GM19328 (cell line): ENCODE data around the gene SENP7.
"Not testable (repeated sequence)": the region's sequence is repeated elsewhere in the genome, so short reads cannot be mapped to it uniquely, and the experiment has no call there.

Source experiments
- ATAC-seq: cut with Tn5 transposase; IDR thresholded peaks from one replicate; pipeline ENCODE4 v1.9.1; 2021; ENCODE audit warnings: mild to moderate bottlenecking, moderate library complexity; ENCODE audit not compliant: unreplicated experiment

Gene SENP7

DNA sequence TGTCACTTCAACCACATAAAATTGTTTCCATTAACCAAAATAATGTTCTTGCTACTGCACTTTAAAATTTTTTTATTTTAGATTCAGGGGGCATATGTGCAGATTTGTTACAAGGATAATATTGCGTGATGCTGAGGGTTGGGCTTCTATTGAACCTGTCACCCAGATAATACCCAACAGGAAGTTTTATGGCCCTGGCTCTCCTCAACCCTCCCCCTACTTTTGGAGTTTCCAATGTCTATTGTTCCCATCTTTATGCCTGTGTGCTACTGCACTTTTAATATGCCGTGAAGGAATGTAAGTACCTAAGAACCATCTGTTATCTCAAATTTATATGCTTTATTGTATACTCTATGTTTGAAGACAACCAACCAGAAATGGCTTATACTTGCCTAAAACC, 150.6 kb downstream of the SENP7 start:
- ATAC-seq = no peak

DNA sequence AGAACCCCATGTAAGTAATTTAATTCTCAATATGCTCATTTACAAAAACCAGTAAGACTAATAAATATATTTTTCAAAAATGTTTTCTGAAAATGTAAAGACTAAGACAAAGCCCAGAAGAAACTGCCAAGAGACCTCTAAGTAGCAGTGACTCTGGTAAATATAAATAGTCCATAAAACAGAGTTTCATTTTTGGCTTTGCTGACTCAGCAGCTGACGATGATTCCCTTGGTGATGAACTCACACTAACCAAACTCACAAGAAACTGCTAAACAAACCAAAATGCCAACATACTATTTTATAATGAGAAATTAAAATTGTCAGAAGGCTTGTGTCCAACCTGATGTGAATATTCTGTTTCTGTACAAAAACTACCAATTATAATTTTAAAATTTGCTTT, 161.2 kb downstream of the SENP7 start:
- ATAC-seq = no peak

DNA sequence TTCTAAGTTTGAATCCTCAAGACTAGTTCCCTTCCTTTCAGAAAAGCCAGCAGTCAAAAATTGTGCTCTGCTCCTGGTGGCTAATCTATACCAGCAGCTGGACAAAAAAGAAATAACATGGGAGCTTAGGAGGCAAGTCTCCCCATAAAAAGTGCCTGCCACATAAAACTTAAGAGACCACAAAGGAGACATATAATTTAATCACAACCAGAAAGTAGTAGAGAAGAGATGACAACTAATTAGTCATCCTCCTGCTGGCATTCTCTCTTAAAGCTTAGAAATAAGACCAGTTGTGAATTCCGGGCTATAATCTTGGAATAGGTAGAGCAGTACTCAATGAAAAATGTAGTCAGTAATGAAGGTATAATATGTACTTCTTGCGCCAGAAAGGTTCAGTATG, 172.4 kb downstream of the SENP7 start:
- ATAC-seq = no peak

DNA sequence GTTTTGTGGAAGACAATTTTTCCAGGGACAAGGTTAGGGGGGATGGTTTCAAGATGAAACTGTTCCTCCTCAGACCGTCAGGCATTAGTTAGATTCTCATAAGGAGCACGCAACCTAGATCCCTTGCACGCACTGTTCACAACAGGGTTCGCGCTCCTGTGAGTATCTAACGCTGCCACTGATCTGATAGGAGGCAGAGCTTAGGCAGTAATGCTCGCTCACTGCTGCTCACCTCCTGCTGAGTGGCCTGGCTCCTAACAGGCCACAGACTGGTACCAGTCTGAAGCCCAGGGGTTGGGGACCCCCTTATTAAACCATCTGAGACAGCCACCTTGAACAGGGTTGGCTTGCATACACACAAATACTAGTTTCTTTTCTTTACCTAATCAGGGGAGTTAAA, 179.1 kb downstream of the SENP7 start:
- ATAC-seq = no peak

DNA sequence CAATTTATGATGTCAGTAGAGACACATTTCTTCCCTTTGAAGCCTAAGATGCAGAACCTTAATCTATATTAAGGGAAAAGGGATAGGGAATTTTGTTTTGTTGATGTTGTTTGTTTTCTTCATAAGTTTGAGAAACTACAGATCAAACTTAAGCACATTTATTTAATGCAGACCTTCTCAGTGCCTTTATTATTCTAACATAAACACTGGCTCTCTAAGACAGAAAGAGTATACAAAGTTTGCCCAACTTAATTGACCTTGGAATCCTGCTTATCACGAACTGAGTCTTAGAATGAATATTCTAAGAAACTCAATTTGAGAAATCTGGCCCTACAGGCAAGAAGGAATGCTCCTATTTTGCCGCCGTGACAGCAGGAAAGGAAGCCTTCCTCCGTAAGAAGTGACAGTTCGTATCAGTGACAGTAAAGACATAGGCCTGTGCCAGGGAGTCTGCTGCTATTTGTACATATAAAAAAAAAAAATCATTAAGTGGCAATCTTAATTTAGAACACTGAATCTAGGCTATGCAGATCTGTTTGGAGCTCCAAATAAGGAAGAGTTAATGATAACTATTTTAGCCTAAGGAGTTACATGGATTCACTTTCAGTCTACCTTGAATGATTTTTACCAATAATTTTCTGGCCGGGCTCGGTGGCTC, 183.9 kb downstream of the SENP7 start:
- no peak for ATAC-seq

DNA sequence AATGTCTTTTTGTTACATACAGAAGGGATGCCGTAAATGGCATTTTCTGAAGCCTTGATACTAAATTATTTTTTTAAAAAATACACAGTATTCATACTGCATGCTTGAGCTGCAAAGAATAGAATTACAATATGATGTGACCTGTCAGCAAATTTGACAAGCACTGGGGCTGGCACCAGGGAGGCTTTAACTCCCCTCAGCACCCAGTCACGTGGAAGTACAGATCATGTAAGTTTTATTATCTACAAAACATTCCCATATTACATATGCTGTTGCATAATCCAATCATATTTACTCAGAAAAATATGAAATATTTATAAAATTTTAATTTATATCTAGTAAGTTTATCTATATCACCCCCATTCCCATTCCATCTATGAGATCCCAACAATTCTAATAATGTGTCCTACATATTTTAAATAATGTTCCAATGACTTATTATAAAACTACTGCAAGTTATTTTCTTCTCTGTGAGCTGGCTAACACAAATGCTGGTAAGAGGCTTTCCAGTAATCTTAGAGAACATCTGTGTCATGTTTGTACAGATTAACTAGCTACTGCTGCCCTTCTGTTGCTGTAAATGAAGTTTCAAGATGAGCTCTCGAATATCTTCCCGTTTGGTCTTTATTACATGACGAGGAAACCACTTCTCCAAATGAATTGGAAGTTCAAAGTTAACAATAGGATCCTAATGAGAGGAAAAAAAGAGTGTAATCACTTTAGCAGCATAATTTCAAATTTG, 187.4 kb downstream of the SENP7 start:
- ATAC-seq = no peak

DNA sequence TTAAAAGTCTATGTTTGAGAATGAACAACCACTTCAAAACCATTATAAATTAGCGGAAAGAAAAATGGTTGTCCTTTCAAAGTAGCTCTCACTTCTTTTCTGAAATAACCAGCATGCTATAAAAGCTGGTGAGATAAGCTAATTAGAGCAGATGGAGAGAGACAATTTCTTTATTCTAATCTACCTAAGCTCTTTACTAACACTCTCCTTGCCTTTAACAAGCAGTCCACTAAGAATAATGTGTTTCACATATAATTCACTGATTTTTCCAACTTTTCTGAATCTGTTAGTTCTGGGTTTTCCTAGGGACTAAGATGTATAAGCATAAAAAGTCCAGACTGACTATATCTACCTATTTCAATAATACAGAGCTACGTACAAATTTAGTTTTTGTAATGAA, 192.5 kb downstream of the SENP7 start, which contains the start of gene IMPG2:
Gene IMPG2 (minus strand): TSS at position 101 of the 400 bp plus-strand sequence. CDS start 203 bp downstream, outside the sequence.
- no peak for ATAC-seq

DNA sequence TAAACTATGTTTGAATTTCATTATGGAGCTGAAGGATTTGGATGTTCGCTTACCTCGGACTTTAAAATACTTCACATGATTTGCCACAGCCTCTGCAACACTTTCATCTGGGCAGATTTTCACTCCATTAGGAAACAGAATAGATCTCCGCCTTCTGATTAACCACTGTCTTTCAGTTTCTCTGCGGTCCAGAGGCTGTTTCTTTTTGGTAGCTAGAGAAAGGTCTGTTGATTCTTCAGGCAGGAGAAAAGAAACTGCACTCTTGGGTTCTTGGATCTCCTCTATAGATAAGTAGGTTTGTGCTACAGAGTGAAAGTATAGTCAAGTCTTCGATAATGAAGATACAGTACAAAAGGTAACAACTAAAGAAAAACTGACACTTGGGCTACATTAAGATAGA, 193.5 kb downstream of the SENP7 start:
- no peak for ATAC-seq

DNA sequence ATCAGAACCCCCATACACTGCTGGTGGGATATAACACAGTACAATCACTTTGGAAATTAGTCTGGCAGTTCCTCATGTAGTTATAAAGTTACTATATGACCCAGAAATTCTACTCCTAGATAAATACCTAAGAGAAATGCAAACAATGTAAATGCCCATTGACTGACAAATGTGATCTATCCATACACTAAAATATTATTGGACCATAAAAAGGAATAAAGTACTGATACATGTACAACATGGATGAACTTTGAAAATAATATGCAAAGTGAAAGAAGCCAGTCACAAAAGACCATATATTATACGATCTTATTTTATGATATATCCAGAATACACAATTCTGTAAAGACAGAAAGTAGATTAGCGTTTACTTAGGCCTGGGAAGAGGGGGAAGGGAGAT, 200.5 kb downstream of the SENP7 start:
- ATAC-seq = no peak

DNA sequence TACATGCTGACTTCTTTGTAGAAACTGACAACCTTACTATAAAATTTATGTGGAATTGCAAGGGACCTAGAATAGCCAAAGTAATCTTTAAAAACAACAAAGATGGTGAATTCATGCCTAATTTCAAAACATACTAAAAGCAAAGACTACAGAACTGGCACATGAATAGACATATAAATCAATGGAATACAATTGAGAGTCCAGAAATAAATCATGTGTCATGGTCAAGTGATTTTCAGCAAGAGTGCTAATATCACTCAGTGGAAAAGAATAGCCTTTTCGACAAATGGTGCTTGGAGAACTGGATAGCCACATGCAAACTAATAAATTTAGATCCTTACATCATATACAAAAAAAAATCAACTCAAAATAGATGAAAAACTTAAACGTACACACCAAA, 201.3 kb downstream of the SENP7 start:
- ATAC-seq = no peak

DNA sequence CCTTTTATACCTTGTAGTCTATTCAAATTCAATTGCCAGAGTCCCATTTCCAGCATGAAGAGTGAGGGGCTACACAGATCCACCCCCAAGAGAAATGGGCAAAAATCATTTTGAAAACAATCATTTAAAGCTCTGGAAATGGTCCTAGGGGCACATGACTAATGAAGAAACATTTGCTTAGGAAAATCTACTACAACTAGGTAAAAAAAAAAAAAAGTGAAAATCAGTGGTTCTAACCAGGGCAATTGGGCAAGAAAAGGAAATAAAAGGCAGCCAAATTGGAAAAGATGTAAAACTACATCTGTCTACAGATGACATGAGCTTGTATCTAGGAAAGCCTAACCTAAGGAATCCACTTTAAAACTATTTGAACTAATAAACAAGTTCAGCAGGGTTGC, 202.0 kb downstream of the SENP7 start:
- no peak for ATAC-seq

DNA sequence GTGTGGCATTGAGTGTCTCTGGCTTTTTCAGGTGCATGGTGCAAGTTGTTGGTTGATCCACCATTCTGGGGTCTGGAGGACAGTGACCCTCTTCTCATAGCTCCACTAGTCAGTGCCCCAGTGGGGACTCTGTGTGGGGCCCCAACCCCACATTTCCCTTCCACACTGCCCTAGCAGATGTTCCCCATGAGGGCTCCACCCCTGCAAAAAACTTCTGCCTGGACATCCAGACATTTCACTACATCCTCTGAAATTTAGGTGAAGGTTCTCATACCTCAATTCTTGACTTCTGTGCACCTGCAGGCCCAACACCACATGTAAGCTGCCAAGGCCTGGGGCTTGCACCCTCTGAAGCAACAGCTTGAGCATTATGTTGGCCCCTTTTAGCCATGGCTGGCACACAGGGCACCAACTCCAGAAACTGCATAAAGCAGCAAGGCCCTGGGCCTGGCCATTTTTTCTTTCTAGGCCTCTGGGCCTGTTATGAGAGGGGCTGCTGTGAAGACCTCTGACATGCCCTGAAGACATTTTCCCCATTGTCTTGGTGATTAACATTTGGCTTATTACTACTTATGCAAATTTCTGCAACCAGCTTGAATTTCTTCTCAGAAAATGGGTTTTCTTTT, 204.8 kb downstream of the SENP7 start:
- ATAC-seq = not testable (repeated sequence)

DNA sequence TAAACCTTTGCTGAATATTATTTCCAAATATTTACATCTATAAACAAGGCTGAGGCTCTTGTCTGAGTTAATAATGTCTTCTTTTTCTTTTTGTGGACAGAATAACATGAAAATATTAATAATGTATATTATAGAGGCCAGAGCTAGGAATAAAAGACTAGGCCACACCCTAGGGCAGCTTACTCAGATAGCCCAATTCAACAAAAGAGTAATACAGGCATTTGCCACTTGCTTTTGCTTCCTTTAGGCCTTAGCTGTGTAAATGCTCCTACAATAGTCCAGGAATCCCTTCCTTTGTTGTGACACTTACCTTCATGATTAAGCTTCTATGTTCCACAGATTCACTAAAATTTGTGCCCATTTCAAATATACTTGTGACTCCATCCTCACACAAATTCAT, 209.2 kb downstream of the SENP7 start:
- ATAC-seq = no peak

DNA sequence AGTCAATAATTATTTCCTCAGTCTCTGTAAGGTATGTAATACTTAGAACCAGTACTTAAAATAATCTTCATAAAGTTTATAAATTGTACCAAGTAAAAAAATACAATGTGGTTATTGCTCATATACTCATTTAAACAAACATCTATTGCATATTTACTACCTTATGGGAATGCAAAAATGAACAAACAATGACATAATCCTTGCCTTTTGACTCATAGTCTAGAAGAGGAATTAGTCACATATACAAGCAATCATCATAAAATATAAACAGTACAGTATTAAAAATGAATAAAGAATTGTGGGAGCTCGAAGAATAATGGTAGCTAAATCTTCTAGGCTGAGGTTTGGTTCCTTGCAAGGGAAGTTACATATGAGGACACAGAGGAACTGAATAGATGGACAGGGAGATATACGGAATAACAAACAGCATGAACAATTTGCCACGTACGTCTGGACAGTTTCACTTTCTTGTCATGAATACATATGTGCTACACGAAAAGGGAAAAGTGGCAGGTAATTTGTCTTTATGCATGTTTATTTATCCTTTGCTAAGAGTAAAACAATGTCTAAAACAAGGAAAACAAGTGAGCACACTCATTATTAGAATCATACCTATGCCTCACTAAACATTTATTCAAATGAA, 209.8 kb downstream of the SENP7 start:
- ATAC-seq = no peak

DNA sequence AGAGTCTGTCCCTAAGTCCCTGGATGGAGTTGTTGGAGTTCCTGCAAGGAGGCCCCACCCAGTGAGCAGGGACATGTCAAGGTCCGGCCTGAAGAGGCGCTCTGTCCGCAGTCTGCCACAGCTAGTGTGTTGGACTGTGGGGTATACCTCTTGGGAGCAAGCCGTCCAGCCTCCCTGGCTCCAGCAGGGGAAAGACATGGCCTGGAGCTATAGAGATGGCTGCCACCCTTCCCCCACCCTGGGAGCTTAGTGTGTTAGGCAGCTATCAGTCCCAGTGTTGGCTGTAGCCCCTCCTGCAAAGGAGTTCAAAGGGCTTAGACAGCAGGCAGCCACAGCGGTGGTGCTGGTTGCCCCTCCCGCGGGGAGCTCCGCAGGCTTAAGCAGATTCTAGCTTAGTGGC, 212.9 kb downstream of the SENP7 start:
- no peak for ATAC-seq

DNA sequence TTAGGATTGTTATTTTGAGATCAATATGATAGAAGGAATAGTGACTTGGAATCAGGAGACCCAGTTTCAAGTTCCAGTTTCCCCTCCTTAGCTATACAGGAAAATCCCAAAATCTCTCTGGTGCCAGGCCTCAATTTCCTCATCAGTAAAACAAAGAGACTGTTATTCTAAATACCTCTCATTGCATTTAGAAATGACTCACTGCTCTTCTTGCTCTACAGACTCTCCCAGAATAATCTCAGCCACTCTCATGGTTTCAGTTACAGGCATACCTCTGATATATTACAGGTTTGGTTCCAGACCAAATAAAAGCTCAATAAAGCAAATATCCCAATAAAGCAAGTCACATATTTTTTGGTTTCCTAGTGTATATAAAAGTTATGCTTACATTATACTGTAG, 221.0 kb downstream of the SENP7 start:
- no peak for ATAC-seq

DNA sequence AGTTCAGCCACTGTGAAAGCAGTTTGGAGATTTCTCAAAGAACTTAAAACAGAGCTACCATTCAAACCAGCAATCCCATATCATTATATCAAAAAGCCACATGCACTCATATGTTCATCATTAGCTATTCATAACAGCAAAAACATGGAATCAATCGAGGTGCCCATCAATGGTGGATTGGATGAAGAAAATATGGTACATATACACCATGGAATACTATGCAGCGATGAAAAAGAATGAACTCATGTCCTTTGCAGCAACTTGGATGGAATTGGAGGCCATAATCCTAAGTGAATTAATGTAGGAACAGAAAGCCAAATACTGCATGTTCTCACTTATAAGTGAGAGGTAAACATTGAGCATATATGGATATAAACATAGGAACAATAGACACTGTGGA, 224.7 kb downstream of the SENP7 start:
- no peak for ATAC-seq

DNA sequence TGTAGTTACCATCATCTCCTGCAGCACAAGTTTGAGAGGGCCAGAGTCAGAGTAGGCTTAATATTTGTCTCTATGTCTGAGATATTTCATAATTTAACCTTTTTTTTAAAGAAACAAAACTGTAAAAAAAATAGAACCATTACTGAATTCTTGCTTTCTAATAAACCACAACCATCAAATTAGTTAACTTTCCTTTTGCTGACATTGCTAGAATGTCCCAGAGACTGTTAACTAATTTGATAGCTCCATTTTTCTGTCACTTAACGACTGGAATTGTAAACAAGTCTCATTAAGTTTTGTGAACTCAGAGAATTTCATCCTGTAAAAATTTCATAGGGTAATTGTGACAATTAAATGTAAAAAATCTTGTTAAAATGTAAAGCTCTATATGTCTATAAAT, 228.3 kb downstream of the SENP7 start:
- no peak for ATAC-seq

DNA sequence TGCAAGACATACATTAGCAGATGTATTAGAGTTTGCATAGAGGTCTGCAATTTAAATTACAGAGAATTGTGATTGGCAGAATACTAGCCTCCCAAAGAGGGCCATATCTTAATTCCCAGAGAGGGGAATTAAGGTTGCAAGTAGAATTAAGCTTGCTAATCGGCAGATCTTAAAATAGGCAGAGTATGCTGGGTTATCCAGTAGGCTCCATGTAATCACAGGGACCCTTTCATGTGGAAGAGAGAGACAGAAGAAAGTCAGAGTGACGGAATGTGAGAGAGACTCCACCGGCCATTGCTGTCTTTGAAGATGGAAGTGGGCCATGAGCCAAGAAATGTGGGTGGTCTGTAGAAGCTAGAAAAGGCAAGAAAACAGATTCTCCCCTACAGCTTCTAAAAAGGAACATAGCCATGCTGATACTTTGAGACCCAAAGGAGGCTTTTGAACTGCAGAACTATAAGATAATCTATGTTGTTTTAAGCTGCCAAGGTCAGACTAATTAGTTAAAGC, 231.4 kb downstream of the SENP7 start:
- no peak for ATAC-seq

DNA sequence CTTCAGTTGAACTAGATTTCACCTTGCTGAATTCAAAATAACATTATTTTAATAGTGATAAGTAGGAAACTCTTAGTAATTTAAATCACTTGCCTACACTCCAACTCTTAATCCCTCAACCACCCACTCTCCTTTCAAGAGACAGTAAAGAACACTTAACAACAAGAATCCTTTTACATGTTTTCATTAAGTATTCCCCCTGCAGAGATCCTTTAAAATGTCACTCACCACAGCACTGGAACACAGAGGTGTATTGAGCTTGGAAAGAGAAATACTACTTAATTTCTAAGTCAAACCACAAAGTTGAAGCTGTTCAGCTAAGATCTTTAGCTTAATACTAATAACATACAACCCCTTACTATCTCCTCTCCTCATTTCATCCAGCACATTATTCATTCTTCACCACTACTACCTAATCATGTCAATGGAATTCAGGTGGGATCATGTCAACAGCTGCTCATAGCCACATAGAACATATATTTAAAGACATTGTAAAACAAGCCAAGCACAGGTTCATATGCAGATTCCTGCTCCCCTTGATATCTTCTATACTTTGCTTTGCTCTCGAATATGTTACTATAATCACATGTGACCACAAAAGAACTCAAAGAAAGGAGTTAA, 233.1 kb downstream of the SENP7 start:
- ATAC-seq = no peak

DNA sequence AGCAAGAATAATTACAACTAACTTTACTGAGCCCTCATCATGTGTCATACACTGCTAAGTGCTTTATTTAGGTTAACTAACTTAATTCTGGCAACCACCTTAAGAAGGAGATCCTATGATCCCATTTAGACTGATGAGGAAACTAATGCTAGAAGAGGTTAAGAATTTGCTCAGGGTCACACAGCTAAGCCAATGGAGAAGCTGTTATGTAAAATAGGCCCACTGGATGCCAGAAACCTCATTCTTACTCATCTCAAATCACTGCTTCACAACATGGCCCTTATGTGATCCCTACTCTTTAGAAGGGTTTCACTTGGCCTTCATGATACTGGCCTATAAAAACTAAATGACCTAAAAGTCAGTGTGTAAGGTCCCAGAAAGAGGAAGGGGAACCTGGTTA, 233.8 kb downstream of the SENP7 start:
- no peak for ATAC-seq
